Measurements from ENCODE around the gene SLC41A2.
A peak's percentile ranks its signal among the peaks of the same experiment; 100 is the strongest.

SLC41A2 gene

GRCh38 chr12:104964856-104965205, 6.7 kb upstream of the SLC41A2 start:
- H3K36me3 ChIP-seq (ENCODE audit: control insufficient read depth in 2 of 2, insufficient read depth in 1 of 2, low read length in 2 of 2), result no peaks in the 10 kb centered on the region
- no peaks in the 10 kb centered on the region for H3K4me1 ChIP-seq (ENCODE audit: control insufficient read depth, insufficient read depth, low read length)
- TF ChIP-seq ZNF248 (tag by site-specific recombination; IDR thresholded peaks at IDR 0.05), result no peak
- H3K27ac ChIP-seq (ENCODE audit: extremely low read depth, low read depth, low read length), result no peak overlapping the region
- ChIA-PET POLR2A (no interaction called here), CTCF (no interaction called here)
- H3K9me3 ChIP-seq (ENCODE audit: control insufficient read depth, insufficient read depth, low read depth, low read length), result no peaks in the 10 kb centered on the region
- H3K4me3 ChIP-seq (ENCODE audit: low read depth, low read length), result no peak overlapping the region

- Histone ChIP-seq H3K36me3 (ENCODE audit: control insufficient read depth in 2 of 2, insufficient read depth in 1 of 2, low read length in 2 of 2) (no peaks in the 10 kb centered on the region), H3K4me3 (ENCODE audit: low read depth, low read length) (no peak overlapping the region), H3K4me1 (ENCODE audit: control insufficient read depth, insufficient read depth, low read length) (peaks cover 2% of the 10 kb centered on the region), H3K27ac (ENCODE audit: extremely low read depth, low read depth, low read length) (no peak overlapping the region), H3K9me3 (ENCODE audit: control insufficient read depth, insufficient read depth, low read depth, low read length) (no peaks in the 10 kb centered on the region)
- ChIA-PET POLR2A (no interaction called here), CTCF (interaction anchor here (0.8 kb wide), 1 partner anchor 1111 kb away, joined by 3 read pairs; no protein-coding TSS in a partner anchor)
- TF ChIP-seq ZBTB21 (tag by site-specific recombination; IDR thresholded peaks at IDR 0.05) (no peak), ZNF311 (tag by site-specific recombination; IDR thresholded peaks at IDR 0.05; ENCODE audit: borderline replicate concordance) (no peak), KLF9 (tag by site-specific recombination; IDR thresholded peaks at IDR 0.05; ENCODE audit: low read depth) (no peak), ZNF239 (tag by site-specific recombination; IDR thresholded peaks at IDR 0.05) (no peak), ZBTB17 (tag by site-specific recombination; IDR thresholded peaks at IDR 0.05) (no peak), ZNF830 (tag by site-specific recombination; IDR thresholded peaks at IDR 0.05; ENCODE audit: low read depth) (no peak), MYNN (tag by site-specific recombination; IDR thresholded peaks at IDR 0.05; ENCODE audit: borderline replicate concordance) (no peak), HIC1 (tag by site-specific recombination; IDR thresholded peaks at IDR 0.05) (no peak), ZNF548 (tag by site-specific recombination; IDR thresholded peaks at IDR 0.05) (no peak), ZNF394 (tag by site-specific recombination; IDR thresholded peaks at IDR 0.05; ENCODE audit: borderline replicate concordance) (no peak), ZNF148 (tag by site-specific recombination; IDR thresholded peaks at IDR 0.05; ENCODE audit: borderline replicate concordance) (no peak), ZNF843 (tag by site-specific recombination; IDR thresholded peaks at IDR 0.05) (no peak)
Measured at GRCh38 chr12:104964167-104964855, 6.2 kb upstream of the SLC41A2 start.

GRCh38 chr12:104963757-104964156, 5.7 kb upstream of the SLC41A2 start:
- Histone ChIP-seq H3K27ac (ENCODE audit: extremely low read depth, low read depth, low read length) (no peak overlapping the region), H3K4me3 (ENCODE audit: low read depth, low read length) (no peak overlapping the region), H3K4me1 (ENCODE audit: control insufficient read depth, insufficient read depth, low read length) (peaks cover 6% of the 10 kb centered on the region), H3K36me3 (ENCODE audit: control insufficient read depth in 2 of 2, insufficient read depth in 1 of 2, low read length in 2 of 2) (no peaks in the 10 kb centered on the region), H3K9me3 (ENCODE audit: control insufficient read depth, insufficient read depth, low read depth, low read length) (no peaks in the 10 kb centered on the region)
- CTCF ChIA-PET, result interaction anchor here (0.6 to 0.8 kb wide), 2 partner anchors 505 to 1112 kb away, joined by 3 read pairs; no protein-coding TSS in a partner anchor
- TF ChIP-seq ZNF518A (tag by site-specific recombination; conservative IDR thresholded peaks at IDR 0.05; ENCODE audit: low read depth), result no peak
- peak; percentile 57 for TF ChIP-seq ZSCAN4 (tag by site-specific recombination; IDR thresholded peaks at IDR 0.05)
- TF ChIP-seq ZFHX2 (tag by site-specific recombination; conservative IDR thresholded peaks at IDR 0.05), result peak; percentile 36
- no peak for TF ChIP-seq BCL6B (tag by site-specific recombination; IDR thresholded peaks at IDR 0.05)
- TF ChIP-seq BCL11B (tag by site-specific recombination; IDR thresholded peaks at IDR 0.05; ENCODE audit: low read depth), result no peak
- POLR2A ChIA-PET, result no interaction called here

Measured in HEK293 (cell line).